Measurements from ENCODE around the gene FGD4. TPM values are rescaled to one million over a fixed set of nuclear protein-coding genes. Genes with fewer than 3 reads are reported as not detected.

The FGD4 gene
- total and polyA plus RNA-seq, 2 of the 4 experiments (the other 2 are of a cell fraction): 2.1 to 8.8 TPM

- Histone ChIP-seq H3K4me1 (ENCODE audit: control insufficient read depth, insufficient read depth, low read length) (peaks cover 3% of the 10 kb centered on the region; the same call in 1 of the 2 replicates), H3K9me1 (ENCODE audit: insufficient read depth, low read length) (peaks cover 6% of the 10 kb centered on the region), H3K4me3 (ENCODE audit: insufficient read depth, low read depth, low read length) (no peak overlapping the region), H3K27ac (ENCODE audit: insufficient read depth, low read length) (no peak overlapping the region), H3K79me1 (ENCODE audit: low read depth in 1 of 2, low read length in 2 of 2) (no peaks in the 10 kb centered on the region), H3K4ac (ENCODE audit: low read depth, low read length) (peak overlapping the region; percentile 77; the same call in 1 of the 2 replicates), H3K18ac (ENCODE audit: low read depth, low read length) (no peak overlapping the region), H2AK9ac (replicated peaks; ENCODE audit: low read depth, low read length, poor library complexity) (peak overlapping the region; percentile 44), H4K91ac (ENCODE audit: insufficient read depth, low read depth, low read length) (no peak overlapping the region), H2AK5ac (ENCODE audit: low read depth, low read length) (peak overlapping the region; percentile 36; the same call in 1 of the 2 replicates), H3K23ac (ENCODE audit: low read depth, low read length) (no peak overlapping the region), H2BK5ac (ENCODE audit: low read depth, low read length, poor library complexity, severe bottlenecking) (peak overlapping the region; percentile 2), H2BK120ac (ENCODE audit: low read depth, low read length) (peak overlapping the region; percentile 50; the same call in 1 of the 2 replicates), H4K8ac (ENCODE audit: low read depth in 2 of 2, low read length in 2 of 2) (peak overlapping the region in 1 of 2 experiments; percentile 35; a peak in 1 of 4 replicates), H3K4me2 (ENCODE audit: low read depth, low read length) (no peak overlapping the region), H2BK20ac (ENCODE audit: low read depth, low read length) (peak overlapping the region; percentile 64; the same call in 1 of the 2 replicates), H3K36me3 (ENCODE audit: control insufficient read depth, insufficient read depth, low read length) (no peaks in the 10 kb centered on the region), H4K20me1 (ENCODE audit: insufficient read depth, low read length) (no peaks in the 10 kb centered on the region), H2AFZ (replicated peaks; ENCODE audit: low read length, poor library complexity) (peak overlapping the region; percentile 26), H3K14ac (replicated peaks; ENCODE audit: low read depth, low read length) (peak overlapping the region; percentile 43), H3K9me3 (ENCODE audit: control insufficient read depth, insufficient read depth, low read length) (no peaks in the 10 kb centered on the region), H4K5ac (ENCODE audit: low read depth, low read length) (no peak overlapping the region), H3K56ac (ENCODE audit: extremely low read depth, insufficient read depth, low read length) (no peak overlapping the region), H2BK15ac (ENCODE audit: low read depth, low read length) (peak overlapping the region; percentile 10; the same call in 1 of the 3 replicates), H3K27me3 (ENCODE audit: control insufficient read depth, insufficient read depth, low read length) (no peaks in the 10 kb centered on the region; the same call in 1 of the 2 replicates), H3K9ac (ENCODE audit: low read depth, low read length) (no peak overlapping the region)
- intact Hi-C loops (cut with micrococcal nuclease): no loop called here
- WGBS, 2 experiments (ENCODE audit: extremely low coverage in 2 of 2, insufficient read length in 1 of 2): no CpG with 5 or more reads among the region's 1 CpG
- ChIA-PET CTCF (no interaction called here), POLR2A (ENCODE audit: unreplicated experiment) (no interaction called here)
- ATAC-seq (ENCODE audit: low read depth): peak; percentile 89
- dilution Hi-C loops (cut with HindIII; ENCODE audit: low sequenced_read_pairs, unreplicated experiment): no loop called here
- BruUV-seq (replicated peaks): no TSS peak
- TF ChIP-seq CHD1 (IDR thresholded peaks at IDR 0.05; ENCODE audit: low read depth, low read length): no peak
- peak; percentile 25; the same call in 1 of the 2 replicates for TF ChIP-seq USF2 (IDR thresholded peaks at IDR 0.05; ENCODE audit: low read depth, low read length)
- in situ Hi-C loops (cut with MboI; ENCODE audit: low sequenced_read_pairs): loop anchor here (25.0 kb wide), 1 partner anchor 1541 kb away; the partner anchor contains the start of gene ALG10
- peak; percentile 60 for DNase-seq
Measured at GRCh38 chr12:32471591-32472001, 72.2 kb downstream of the FGD4 start.

Measured in IMR-90 (cell line).